Measurements from ENCODE around the gene LAT.

LAT gene

GRCh38 chr16:28980929-28981328 is 3.9 kb upstream of the LAT start:
- Histone ChIP-seq H3K9me3 (ENCODE audit: low read length) (no peaks in the 10 kb centered on the region), H3K36me3 (ENCODE audit: insufficient read depth, low read length) (peaks cover 53% of the 10 kb centered on the region), H3K4me3 (ENCODE audit: low read depth in 1 of 2, low read length in 2 of 2) (no peak overlapping the region), H3K4me1 (ENCODE audit: insufficient read depth, low read length) (peaks cover 3% of the 10 kb centered on the region), H3K9ac (ENCODE audit: low read length) (no peak overlapping the region), H3K27ac (ENCODE audit: low read depth, low read length) (no peak overlapping the region), H3K27me3 (ENCODE audit: control insufficient read depth in 1 of 2, insufficient read depth in 2 of 2, low read length in 2 of 2) (no peaks in the 10 kb centered on the region)

GRCh38 chr16:28981517-28981916 is 3.3 kb upstream of the LAT start:
- Histone ChIP-seq H3K36me3 (ENCODE audit: insufficient read depth, low read length) (peaks cover 56% of the 10 kb centered on the region), H3K9ac (ENCODE audit: low read length) (no peak overlapping the region), H3K27me3 (ENCODE audit: control insufficient read depth in 1 of 2, insufficient read depth in 2 of 2, low read length in 2 of 2) (no peaks in the 10 kb centered on the region), H3K9me3 (ENCODE audit: low read length) (no peaks in the 10 kb centered on the region), H3K4me1 (ENCODE audit: insufficient read depth, low read length) (no peaks in the 10 kb centered on the region), H3K4me3 (ENCODE audit: low read depth in 1 of 2, low read length in 2 of 2) (no peak overlapping the region), H3K27ac (ENCODE audit: low read depth, low read length) (no peak overlapping the region)

GRCh38 chr16:28982418-28982817 is 2.4 kb upstream of the LAT start:
- H3K36me3 ChIP-seq (ENCODE audit: insufficient read depth, low read length): peaks cover 55% of the 10 kb centered on the region
- no peak overlapping the region for H3K9ac ChIP-seq (ENCODE audit: low read length)
- H3K27me3 ChIP-seq (ENCODE audit: control insufficient read depth in 1 of 2, insufficient read depth in 2 of 2, low read length in 2 of 2): no peaks in the 10 kb centered on the region
- H3K4me1 ChIP-seq (ENCODE audit: insufficient read depth, low read length): no peaks in the 10 kb centered on the region
- peaks cover 4% of the 10 kb centered on the region for H3K9me3 ChIP-seq (ENCODE audit: low read length)
- H3K4me3 ChIP-seq (ENCODE audit: low read depth in 1 of 2, low read length in 2 of 2): no peak overlapping the region
- H3K27ac ChIP-seq (ENCODE audit: low read depth, low read length): no peak overlapping the region

- H3K4me3 ChIP-seq (ENCODE audit: low read depth in 1 of 2, low read length in 2 of 2): no peak overlapping the region
- H3K9ac ChIP-seq (ENCODE audit: low read length): no peak overlapping the region
- no peak overlapping the region for H3K27ac ChIP-seq (ENCODE audit: low read depth, low read length)
- H3K36me3 ChIP-seq (ENCODE audit: insufficient read depth, low read length): peaks cover 54% of the 10 kb centered on the region
- peaks cover 4% of the 10 kb centered on the region for H3K9me3 ChIP-seq (ENCODE audit: low read length)
- H3K4me1 ChIP-seq (ENCODE audit: insufficient read depth, low read length): no peaks in the 10 kb centered on the region
- no peaks in the 10 kb centered on the region for H3K27me3 ChIP-seq (ENCODE audit: control insufficient read depth in 1 of 2, insufficient read depth in 2 of 2, low read length in 2 of 2)
Measured at GRCh38 chr16:28982949-28983348, 1.9 kb upstream of the LAT start.

GRCh38 chr16:28983644-28984043 is 1.2 kb upstream of the LAT start:
- Histone ChIP-seq H3K9me3 (ENCODE audit: low read length) (peaks cover 4% of the 10 kb centered on the region), H3K9ac (ENCODE audit: low read length) (no peak overlapping the region), H3K27me3 (ENCODE audit: control insufficient read depth in 1 of 2, insufficient read depth in 2 of 2, low read length in 2 of 2) (no peaks in the 10 kb centered on the region), H3K4me1 (ENCODE audit: insufficient read depth, low read length) (no peaks in the 10 kb centered on the region), H3K27ac (ENCODE audit: low read depth, low read length) (no peak overlapping the region), H3K36me3 (ENCODE audit: insufficient read depth, low read length) (peaks cover 47% of the 10 kb centered on the region), H3K4me3 (ENCODE audit: low read depth in 1 of 2, low read length in 2 of 2) (no peak overlapping the region)

GRCh38 chr16:28984091-28984490 is 761 bp upstream of the LAT start:
- H3K36me3 ChIP-seq (ENCODE audit: insufficient read depth, low read length): peaks cover 45% of the 10 kb centered on the region
- peaks cover 4% of the 10 kb centered on the region for H3K9me3 ChIP-seq (ENCODE audit: low read length)
- no peaks in the 10 kb centered on the region for H3K27me3 ChIP-seq (ENCODE audit: control insufficient read depth in 1 of 2, insufficient read depth in 2 of 2, low read length in 2 of 2)
- no peak overlapping the region for H3K4me3 ChIP-seq (ENCODE audit: low read depth in 1 of 2, low read length in 2 of 2)
- no peaks in the 10 kb centered on the region for H3K4me1 ChIP-seq (ENCODE audit: insufficient read depth, low read length)
- H3K27ac ChIP-seq (ENCODE audit: low read depth, low read length): no peak overlapping the region
- no peak overlapping the region for H3K9ac ChIP-seq (ENCODE audit: low read length)

- H3K4me3 ChIP-seq (ENCODE audit: low read depth in 1 of 2, low read length in 2 of 2): no peak overlapping the region
- no peaks in the 10 kb centered on the region for H3K27me3 ChIP-seq (ENCODE audit: control insufficient read depth in 1 of 2, insufficient read depth in 2 of 2, low read length in 2 of 2)
- H3K36me3 ChIP-seq (ENCODE audit: insufficient read depth, low read length): peaks cover 45% of the 10 kb centered on the region
- H3K9ac ChIP-seq (ENCODE audit: low read length): no peak overlapping the region
- peaks cover 4% of the 10 kb centered on the region for H3K9me3 ChIP-seq (ENCODE audit: low read length)
- H3K4me1 ChIP-seq (ENCODE audit: insufficient read depth, low read length): no peaks in the 10 kb centered on the region
- H3K27ac ChIP-seq (ENCODE audit: low read depth, low read length): no peak overlapping the region
Measured at GRCh38 chr16:28985211-28986041, 574 bp downstream of the LAT start.

GRCh38 chr16:28986046-28986445 is 1.2 kb downstream of the LAT start:
- peaks cover 41% of the 10 kb centered on the region for H3K36me3 ChIP-seq (ENCODE audit: insufficient read depth, low read length)
- H3K27me3 ChIP-seq (ENCODE audit: control insufficient read depth in 1 of 2, insufficient read depth in 2 of 2, low read length in 2 of 2): no peaks in the 10 kb centered on the region

GRCh38 chr16:28986492-28986891 is 1.6 kb downstream of the LAT start:
- no peak overlapping the region for H3K4me3 ChIP-seq (ENCODE audit: low read depth in 1 of 2, low read length in 2 of 2)
- H3K9me3 ChIP-seq (ENCODE audit: low read length): peaks cover 4% of the 10 kb centered on the region
- H3K36me3 ChIP-seq (ENCODE audit: insufficient read depth, low read length): peaks cover 37% of the 10 kb centered on the region
- H3K27me3 ChIP-seq (ENCODE audit: control insufficient read depth in 1 of 2, insufficient read depth in 2 of 2, low read length in 2 of 2): no peaks in the 10 kb centered on the region
- no peak overlapping the region for H3K27ac ChIP-seq (ENCODE audit: low read depth, low read length)
- H3K9ac ChIP-seq (ENCODE audit: low read length): no peak overlapping the region
- no peaks in the 10 kb centered on the region for H3K4me1 ChIP-seq (ENCODE audit: insufficient read depth, low read length)

More at GRCh38 chr16:28986046-28986445, 1.2 kb downstream of the LAT start:
- Histone ChIP-seq H3K9ac (ENCODE audit: low read length) (no peak overlapping the region), H3K27ac (ENCODE audit: low read depth, low read length) (no peak overlapping the region), H3K4me1 (ENCODE audit: insufficient read depth, low read length) (no peaks in the 10 kb centered on the region), H3K9me3 (ENCODE audit: low read length) (peaks cover 4% of the 10 kb centered on the region), H3K4me3 (ENCODE audit: low read depth in 1 of 2, low read length in 2 of 2) (no peak overlapping the region)

- Histone ChIP-seq H3K4me3 (ENCODE audit: low read depth in 1 of 2, low read length in 2 of 2) (no peak overlapping the region), H3K36me3 (ENCODE audit: insufficient read depth, low read length) (peaks cover 28% of the 10 kb centered on the region), H3K4me1 (ENCODE audit: insufficient read depth, low read length) (no peaks in the 10 kb centered on the region), H3K27me3 (ENCODE audit: control insufficient read depth in 1 of 2, insufficient read depth in 2 of 2, low read length in 2 of 2) (no peaks in the 10 kb centered on the region), H3K9me3 (ENCODE audit: low read length) (peaks cover 4% of the 10 kb centered on the region), H3K27ac (ENCODE audit: low read depth, low read length) (no peak overlapping the region), H3K9ac (ENCODE audit: low read length) (no peak overlapping the region)
Measured at GRCh38 chr16:28987170-28987853, 2.5 kb downstream of the LAT start.

- H3K36me3 ChIP-seq (ENCODE audit: insufficient read depth, low read length): peaks cover 8% of the 10 kb centered on the region
- peaks cover 4% of the 10 kb centered on the region for H3K9me3 ChIP-seq (ENCODE audit: low read length)
- no peak overlapping the region for H3K4me3 ChIP-seq (ENCODE audit: low read depth in 1 of 2, low read length in 2 of 2)
- no peaks in the 10 kb centered on the region for H3K4me1 ChIP-seq (ENCODE audit: insufficient read depth, low read length)
- H3K27ac ChIP-seq (ENCODE audit: low read depth, low read length): no peak overlapping the region
- no peak overlapping the region for H3K9ac ChIP-seq (ENCODE audit: low read length)
- no peaks in the 10 kb centered on the region for H3K27me3 ChIP-seq (ENCODE audit: control insufficient read depth in 1 of 2, insufficient read depth in 2 of 2, low read length in 2 of 2)
Measured at GRCh38 chr16:28989363-28989762, 4.5 kb downstream of the LAT start.

Data from muscle layer of colon (tissue), 2 donors.